ENCODE data around the gene TCF3.

Gene TCF3

DNA sequence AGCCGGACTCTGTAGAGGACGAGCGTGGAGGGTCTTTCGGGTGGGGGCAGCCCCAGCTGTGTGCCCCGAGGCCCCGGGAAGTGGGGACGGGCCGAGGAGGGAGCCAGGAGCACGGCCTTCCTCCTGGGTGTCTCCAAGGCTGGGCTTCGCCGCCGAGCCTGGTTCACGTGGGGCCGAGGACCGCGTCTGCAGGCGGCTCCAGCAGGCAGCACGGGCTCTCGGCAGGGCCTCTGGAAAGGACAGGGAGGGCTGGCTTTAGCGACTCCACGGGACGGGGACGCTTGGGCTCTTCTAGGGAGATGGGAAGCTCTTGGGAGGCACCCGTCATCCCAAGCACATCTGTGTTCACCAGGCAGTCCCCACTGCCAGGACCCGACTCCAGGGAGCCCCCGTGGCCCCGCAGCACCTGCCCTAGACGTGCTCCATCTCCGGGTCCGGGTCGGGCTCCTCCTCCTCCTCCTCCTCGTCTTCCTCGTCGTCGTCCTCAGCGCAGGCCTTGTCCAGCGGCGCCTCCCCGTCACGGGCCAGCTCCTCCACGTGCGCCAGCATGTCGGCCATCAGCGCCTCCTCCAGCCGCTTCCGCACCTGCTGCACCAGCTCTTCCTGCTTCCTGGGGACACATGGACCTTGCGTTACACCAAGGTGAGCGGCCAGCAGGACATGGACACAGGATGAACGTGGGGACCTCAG is 74.3 kb downstream of the TCF3 start:
- no peak for DNase-seq

DNA sequence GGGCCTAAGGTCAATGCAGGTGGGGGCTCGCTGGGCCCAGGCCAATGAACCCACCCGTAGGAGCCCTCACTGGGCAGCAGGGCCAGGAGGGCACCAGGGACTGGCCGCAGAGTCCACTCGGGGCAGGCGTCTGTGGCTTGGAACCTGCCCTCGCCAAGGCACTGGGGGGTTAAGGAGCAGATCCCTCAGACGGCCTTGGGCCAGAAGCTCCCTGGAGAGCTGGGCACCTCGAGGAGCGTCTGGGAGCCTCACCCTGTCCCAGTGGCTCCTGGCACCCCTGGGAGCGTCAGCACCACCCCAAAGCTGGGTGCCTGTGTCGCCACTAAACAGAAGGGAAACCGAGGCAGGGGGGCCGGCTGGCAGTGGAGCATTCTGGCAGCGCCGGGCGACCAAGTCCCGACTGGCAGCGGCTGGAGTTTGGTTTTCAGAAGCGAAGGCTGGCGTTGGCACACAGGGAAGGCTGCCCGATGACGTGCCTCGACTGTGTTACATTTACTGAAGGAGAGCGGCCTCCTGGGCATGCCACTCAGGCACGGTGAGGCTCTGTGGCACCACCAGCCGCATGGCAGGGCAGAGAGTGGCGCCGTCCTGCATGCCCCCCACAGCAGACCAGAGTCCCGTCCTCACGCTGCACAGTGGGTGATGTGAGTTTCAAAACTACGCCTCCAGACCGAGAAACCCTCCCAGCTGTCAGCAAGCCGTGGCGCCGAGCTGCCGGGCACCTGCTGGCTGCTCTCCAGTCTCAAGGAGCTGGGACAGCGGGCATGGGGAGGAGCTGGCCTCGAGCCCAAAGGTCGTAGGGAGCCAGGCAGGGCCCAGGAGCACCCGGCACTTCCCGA is 75.1 kb downstream of the TCF3 start:
- DNase-seq, result no peak

DNA sequence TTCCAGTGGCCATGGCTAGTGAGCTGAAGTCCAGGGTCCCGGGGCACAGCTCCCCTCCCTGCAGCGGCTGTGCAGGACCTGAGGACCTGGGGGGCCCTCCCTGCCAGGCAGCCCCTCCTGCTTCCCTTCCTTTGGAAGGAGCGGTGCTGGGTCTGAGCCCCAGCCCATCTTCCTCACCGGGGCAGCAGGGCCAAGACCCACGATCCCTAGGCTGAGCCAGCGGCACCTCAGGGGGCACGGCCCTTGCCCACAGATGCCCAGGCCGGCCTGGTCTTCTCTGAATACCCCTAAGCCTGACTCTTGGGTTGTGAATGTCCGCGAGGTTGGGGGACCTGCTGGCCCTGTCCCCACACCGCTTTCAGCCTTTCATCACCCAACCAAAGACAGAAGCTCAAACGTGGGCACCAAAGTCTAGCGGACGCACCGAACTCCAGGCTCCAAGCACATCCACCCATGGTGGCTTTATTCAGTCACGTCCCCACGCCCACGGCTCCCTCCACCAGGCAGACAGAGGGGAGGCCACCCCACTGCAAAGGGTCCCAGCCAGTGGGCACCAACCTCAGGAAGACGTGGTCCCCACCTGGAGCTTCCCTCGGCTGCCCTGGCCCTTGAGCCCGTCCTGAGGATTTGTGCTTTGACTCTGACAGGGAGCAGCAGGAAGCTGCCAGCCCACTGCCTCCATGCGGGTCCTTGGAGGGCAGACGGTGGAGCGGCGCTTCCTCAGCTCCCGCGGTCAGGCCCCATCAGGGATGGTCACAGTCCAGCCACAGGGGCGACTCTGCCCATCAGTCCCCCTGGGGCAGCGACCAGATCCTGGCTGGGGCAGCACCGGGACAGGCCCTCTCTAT is 75.9 kb downstream of the TCF3 start:
- no peak for DNase-seq

DNA sequence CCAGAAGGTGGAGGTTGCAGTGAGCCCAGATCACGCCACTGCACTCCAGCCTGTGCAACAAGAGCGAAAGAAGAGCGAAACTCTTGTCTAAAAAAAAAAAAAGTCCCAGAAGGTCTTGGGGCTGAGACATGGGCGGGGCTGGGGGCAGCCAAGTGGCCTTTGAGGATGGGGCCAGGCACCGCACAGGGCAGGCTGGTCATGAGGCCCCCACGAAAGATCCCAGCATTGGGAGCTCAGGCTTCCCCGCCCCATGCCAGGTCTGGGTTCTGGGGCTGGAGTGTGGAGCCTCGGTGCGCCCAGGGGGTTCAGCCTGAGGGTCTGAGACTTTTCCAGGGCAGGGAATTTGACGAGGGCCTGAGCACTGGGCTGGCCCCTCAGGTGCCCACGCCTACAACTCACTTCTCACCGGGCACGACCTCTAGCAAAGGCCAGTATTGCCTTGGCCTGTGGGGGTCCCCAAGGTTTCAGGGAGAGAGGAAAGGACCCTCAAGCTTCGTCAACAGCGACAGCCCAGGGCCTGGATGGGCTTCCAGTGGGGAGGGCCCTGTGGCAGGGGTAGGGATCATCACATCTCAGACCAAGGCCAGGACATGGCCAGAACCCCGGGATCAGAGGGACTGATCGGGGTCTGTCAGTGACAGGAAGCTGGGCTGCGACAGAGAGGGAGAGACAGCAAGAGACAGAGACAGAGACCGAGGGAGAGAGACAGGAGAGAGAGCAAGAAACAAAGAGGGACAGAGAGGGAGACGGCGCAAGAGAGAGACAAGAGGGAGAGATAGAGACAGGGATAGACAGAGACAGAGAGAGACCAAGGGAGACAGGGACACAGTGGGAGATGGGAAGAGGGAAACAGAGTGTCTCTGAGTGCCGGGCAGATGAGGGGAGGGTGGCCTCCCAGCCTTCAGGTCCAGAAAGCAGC is 76.8 kb downstream of the TCF3 start:
- no peak for DNase-seq

DNA sequence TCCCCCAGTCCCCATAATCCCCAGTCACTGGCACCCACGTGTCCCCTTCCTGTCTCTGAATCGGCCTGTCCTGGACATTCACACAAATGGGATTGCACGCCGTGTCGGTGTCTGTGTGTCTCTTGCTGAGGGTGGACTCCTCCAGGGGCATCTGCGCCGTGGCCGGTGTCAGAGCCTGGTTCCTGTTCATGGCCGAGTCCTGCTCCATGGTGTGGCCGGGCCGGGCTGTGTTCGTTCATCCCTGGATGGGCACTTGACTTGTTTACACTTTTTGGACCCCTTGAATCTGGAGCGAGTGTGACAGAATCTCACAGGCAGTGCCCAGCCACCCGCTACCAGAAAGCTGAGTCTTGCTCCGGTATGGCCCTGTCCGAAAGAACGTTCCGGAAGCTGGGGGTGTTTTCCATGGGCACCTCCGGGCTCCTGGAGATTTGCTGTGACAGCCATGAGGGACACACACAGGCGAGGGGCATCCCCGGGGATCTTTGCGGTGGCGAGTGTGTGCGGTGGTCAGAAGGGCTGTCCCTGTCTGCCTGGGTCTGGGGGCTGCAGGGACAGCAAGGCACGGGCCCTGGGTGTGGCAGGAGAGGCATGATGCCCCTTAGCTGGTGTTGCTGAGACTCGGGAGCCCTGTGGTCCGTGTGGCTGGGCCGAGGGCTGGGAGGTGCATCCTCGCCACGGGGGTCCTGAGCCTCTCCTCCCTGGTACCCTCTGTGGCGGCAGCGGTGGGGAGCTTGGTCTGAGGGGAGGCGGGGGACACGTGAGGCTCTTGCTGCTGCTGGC is 77.9 kb downstream of the TCF3 start:
- DNase-seq, result no peak

DNA sequence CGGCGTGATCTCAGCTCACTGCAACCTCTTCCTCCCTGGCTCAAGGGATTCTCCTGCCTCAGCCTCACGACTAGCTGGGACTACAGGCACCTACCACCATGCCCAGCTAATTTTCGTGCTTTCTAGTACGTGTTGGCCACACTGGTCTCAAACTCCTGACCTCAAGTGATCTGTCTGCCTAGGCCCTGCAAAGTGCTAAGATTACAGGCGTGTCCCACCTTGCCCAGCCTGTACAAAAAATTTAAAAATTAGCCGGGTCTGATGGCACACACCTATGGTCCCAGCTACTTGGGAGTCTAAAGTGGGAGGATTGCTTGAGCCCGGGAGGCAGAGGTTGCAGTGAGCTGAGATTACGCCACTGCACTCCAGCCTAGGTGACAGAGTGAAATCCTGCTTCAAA is 79.6 kb downstream of the TCF3 start:
- no peak for DNase-seq

DNA sequence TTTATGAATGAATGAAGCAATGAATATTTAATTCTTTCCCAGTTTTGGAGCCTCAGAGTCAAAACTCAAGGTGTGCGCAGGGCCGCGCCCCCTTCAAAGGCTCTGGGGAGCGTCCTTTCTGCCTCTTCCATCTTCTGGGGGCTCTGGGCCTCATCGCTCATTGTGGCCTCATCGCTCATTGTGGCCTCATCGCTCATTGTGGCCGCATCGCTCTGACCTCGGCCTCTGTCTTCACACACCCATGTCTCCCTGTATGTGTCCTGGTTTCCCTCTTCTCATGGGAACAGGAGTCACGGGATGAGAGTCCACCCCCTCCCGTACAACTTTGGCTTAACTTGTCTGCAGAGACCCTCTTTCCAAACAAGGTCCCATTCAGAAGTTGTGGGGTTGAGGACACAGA is 81.1 kb downstream of the TCF3 start:
- DNase-seq, result no peak

DNA sequence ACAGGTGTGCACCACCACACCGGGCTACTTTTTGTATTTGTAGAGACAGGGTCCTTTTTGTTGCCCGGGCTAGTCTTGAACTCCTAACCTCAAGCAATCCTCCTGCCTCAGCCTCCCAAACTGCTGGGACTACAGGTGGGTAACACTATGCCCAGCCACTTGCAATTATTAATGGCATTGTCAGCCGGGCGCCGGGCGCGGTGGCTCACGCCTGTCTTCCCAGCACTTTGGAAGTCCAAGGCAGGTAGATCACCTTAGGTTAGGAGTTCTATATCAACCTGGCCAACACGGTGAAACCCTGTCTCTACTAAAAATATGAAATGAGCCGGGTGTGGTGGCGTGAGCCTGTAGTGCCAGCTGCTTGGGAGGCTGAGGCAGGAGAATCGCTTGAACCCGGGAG is 81.6 kb downstream of the TCF3 start:
- no peak for DNase-seq

DNA sequence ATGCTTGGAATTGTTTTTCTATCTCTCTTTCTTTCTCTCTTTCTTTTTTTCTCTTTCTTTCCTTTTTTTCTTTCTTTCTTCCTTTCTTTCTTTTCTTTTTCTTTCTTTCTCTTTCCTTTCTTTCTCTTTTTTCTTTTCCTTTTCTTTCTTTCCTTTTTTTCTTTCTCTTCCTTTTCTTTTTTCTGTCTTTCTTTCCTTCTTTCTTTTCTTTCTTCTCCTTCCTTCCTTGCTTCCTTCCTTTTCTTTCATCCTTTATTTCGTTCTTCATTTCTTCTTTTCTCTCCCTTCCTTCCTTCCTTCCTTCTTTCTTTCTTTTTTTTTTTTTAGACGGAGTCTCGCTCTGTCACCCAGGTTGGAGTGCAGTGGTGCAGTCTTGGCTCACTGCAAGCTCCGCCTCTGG is 82.4 kb downstream of the TCF3 start:
- DNase-seq, result no peak

DNA sequence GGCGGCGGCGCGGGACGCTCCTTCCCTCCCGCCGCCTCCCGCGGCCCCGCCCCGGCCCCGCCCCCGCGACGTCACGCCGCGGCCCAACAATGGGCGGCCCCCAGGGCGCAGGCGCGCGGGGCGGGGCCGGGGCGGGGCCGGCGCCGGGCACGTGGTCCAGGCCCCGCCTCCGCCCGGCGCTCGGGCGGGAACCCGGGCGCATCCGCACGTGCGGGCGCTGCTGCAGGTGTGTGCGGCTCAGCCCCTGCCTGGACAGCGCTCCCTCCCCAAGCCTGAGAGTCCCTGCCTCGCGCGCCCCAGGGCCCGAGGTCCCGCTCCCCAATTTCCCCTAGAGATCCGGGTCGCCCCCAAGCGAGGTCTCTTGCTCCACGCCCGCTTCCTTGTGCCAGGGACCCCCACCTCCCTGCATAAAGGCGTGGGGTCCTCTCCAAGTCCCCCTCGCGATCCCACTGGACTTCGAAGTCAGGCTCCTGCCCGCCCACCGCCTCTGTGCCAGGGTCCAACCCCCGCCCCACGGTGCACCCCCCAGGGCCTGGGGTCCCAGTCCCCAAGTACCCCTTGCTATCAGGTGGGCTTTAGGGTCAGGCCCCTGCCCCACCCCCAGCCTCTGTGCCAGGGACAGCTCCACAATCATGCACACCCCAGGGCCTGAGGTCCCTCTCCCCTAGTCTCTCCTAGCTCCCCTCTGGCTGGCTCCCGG is 83.9 kb downstream of the TCF3 start, which contains the start of gene MEX3D:
Gene MEX3D (minus strand): TSS at position 6 of the 700 bp plus-strand sequence. CDS start 267 bp downstream, outside the sequence.
- DNase-seq, result peak; percentile 81 to 84

DNA sequence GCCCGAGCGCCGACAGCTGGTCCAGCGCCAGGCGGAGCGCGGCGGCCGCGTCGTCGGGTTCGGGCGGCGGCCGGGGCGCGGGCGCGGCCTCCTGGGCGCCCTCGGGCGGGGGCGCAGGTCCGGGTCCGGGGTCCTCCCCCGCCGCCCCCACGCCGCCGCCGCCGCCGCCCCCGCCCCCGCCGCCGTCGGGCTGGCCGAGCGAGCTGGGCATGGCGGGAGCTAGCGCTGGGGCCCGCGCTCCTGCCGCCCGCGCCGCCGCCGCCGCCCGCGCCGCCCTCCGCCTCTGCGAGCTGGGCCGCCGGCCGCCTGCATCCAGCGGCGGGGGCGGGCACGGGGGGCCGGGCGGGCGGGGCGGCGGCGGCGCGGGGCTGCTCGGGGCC is 84.6 kb downstream of the TCF3 start:
- no peak for DNase-seq

DNA sequence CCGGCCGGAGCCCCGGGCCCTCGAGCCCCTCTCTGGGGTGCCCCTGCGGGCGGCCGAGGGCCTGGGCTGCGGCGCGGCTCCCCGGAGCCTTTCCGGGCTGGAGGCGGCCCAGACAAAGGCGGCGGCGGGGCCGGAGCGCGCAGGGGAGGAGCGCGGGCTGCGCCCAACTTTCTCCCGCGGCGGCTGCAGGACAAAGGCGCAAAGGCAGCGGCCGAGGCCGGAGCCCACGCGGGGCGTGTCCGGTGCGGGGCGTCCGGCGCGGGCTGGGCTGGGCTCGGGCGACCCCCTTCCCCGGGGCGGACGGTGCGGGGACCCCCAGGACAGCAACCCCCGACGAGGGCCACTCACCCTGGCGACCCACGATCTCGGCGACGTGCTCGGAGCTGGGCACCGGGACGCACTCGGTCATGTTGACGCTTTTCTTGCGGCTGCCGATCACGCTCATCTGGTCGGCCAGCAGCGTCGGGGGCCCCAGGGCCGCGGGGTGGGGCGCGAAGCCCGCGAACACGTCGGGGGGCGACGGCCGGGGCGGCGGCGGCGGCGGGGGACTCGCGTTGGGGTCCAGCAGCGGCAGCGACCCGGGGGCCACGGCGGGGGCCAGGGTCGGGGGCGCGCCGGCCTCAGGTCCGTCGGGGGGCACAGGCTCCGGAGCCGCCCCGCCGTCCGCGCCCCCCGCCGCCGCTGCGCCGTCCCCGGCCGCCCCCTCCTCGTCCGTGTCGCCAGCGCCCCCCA is 85.1 kb downstream of the TCF3 start:
- peak in 1 of 2 experiments; percentile 27 for DNase-seq

DNA sequence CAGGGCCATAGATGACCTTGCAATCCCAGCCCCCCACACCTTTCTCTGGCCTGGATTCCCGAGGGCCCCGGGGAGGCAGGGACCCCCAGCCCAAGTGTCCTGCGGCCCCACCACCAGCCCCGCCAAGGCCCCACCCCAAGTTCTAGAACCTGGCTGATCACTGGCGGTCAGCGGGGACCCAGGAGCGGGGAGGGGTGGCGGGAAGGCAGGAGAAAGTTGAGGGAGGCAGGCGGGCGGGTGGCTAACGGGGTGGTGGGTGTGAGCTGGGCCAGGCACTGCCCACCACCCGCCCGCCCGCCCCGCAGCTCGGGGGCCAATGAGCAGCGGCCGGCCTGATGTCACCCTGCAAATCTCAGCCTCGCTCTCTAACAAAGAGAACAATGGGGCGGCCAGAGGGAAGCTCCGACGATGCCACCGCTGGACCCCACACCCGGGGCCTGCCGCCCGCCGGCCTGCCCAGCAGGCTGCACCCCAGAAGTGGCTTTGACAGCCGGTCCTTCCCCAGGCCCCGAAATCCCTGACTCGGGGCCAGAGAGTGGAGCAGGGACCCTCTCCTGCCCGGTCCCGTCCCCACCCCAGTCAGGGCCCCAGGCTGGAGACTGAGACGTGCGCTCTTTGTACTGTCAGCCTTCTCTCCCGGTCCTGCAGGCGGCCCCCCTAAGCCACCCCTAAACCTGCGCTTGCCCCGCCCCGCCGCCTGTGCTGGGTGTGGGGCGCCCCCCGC is 85.9 kb downstream of the TCF3 start:
- no peak for DNase-seq

DNA sequence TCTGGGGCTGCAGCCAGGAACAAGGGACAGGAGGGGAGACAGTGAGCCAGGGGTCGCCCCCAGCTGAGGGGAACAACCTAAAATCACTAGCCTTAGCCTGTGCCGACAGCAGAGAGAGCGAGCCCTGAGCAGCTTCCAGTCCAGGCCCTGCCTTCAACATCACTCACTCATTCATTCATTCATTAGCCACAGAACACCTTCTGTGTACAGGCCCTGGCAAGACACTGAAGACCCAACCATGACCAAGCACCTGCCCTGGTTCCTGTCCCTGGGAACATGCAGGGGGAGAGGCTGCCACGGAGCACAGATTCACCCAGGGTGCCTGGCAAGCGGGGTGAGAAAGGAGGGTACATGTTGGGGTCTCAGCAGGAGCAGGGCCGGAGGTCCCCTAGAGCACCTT is 89.2 kb downstream of the TCF3 start:
- DNase-seq, result no peak

DNA sequence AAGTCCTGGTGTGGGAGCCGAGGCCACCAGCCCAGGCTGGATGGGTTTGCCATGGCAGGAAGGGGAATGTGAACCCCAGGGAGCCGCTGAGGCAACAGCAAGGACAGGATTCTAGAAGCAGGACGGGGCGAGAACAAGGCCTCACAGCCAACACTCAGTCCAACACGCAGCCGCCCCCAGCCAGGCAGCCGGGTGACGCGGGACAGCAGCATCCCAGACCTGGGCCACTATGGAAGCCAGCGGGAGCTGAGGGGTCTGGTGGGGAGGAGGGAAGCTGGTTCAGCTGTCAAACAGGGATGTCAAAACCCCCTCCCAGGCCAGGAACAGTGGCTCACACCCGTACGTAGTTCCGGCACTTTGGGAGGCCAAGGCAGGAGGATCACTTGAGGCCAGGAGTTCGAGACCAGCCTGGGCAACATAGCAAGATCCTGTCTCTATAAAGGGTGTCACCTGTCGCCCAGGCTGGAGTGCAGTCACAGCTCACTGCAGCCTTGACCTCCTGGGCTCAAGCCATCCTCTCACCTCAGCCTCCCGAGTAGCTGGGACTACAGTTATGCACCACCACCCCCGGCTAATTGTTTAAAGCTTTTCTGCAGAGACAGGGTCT is 91.1 kb downstream of the TCF3 start:
- DNase-seq, result no peak

DNA sequence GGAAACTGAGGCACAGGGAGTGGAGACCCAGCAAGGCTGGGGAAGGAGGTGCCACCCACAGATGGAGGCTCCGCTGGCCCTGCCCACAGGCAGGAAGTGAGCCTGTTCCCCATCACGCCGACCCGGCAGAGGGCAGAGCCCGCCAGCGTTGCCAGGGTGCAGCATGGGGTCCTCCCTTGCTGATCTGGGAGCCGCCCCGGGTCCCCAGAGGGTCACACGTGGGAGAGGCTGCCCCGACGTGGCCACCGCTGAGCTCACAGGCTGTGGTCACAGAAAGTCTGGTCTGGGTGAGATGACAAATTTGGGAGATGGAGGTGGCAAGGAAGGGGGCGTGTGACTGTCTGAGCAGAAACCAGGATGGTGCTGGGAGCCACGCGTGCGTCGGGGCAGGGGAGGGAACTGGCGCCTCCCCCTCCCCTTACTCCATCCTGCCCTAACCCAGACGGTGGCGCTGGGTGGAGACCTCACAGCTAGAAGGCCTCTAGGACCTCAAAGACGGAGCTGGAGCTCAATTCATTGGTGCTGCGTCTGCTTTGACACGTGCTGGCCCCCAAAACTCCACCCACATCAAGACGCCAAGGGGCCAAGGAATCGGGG is 92.0 kb downstream of the TCF3 start:
- DNase-seq, result no peak

All from activated T-cell treated with anti-CD3 and anti-CD28 coated beads, Interleukin-2, amount 50 U/mL, for 48 hours (primary cell).